ENCODE measurements around the gene MCTP2.

DNA sequence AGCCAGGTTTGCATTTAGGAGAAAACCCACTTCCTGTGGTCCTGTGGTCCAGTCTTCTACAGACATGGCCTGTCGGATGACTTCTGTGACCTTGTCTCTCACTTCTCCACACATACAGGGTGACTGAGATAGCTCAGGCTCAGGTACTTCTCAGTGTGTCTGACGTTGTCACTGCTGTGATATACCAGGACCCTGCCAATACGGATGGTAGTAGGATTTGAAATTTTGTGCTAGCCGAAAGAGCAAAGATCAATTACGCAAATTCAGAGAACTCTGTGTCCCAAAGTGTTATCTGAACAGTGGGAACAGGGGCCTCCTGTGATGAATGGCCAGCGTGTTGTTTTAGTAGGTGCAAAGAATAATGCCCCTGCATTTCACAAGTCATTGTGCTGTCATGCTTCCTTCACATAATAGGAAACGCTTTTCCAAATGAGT is 128.9 kb downstream of the MCTP2 start:
- TF ChIP-seq POLR2AphosphoS5 (IDR thresholded peaks at IDR 0.05; ENCODE audit: control insufficient read depth, insufficient read depth, low read depth, low read length) = no peak
- TF ChIP-seq RFX5 (IDR thresholded peaks at IDR 0.05; ENCODE audit: low read depth, low read length) = no peak
- TF ChIP-seq ZNF175 (CRISPR knock-in tag; IDR thresholded peaks at IDR 0.05; ENCODE audit: low read depth) = no peak

All from K562 (cell line).